ENCODE measurements around the gene LRP6. TPM values are rescaled to one million over a fixed set of nuclear protein-coding genes. Genes with fewer than 3 reads are reported as not detected.

Gene LRP6
- total and polyA plus RNA-seq, 2 of the 13 experiments (the other 11 are each of a cell fraction or from before 2014, with no cell fraction given) = 33.8 to 42.0 TPM

DNA sequence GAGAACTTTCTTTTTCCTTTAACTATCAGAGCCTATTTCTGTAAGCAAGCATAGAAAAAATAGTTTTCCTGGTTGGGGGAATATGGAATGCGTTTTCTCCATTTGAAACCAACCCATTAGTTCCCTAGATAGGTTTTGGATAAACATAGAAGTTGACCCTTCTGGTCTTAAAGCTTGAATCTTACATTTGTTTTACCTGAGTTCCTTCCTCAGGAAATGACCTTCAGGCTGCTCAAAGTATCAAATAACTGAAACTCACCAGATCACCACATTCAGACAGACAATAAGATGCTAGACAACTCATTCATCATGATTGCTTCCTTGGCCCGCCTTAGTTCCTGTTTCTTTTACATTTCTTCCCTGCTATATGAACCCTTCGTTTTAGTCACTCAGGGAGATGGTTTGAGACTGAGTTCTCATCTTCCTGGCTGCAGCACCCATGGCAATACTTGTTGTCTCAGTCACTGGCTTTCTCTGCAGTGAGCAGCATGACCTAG is 52.2 kb downstream of the LRP6 start (continued):
- TF ChIP-seq, protein P1, sequence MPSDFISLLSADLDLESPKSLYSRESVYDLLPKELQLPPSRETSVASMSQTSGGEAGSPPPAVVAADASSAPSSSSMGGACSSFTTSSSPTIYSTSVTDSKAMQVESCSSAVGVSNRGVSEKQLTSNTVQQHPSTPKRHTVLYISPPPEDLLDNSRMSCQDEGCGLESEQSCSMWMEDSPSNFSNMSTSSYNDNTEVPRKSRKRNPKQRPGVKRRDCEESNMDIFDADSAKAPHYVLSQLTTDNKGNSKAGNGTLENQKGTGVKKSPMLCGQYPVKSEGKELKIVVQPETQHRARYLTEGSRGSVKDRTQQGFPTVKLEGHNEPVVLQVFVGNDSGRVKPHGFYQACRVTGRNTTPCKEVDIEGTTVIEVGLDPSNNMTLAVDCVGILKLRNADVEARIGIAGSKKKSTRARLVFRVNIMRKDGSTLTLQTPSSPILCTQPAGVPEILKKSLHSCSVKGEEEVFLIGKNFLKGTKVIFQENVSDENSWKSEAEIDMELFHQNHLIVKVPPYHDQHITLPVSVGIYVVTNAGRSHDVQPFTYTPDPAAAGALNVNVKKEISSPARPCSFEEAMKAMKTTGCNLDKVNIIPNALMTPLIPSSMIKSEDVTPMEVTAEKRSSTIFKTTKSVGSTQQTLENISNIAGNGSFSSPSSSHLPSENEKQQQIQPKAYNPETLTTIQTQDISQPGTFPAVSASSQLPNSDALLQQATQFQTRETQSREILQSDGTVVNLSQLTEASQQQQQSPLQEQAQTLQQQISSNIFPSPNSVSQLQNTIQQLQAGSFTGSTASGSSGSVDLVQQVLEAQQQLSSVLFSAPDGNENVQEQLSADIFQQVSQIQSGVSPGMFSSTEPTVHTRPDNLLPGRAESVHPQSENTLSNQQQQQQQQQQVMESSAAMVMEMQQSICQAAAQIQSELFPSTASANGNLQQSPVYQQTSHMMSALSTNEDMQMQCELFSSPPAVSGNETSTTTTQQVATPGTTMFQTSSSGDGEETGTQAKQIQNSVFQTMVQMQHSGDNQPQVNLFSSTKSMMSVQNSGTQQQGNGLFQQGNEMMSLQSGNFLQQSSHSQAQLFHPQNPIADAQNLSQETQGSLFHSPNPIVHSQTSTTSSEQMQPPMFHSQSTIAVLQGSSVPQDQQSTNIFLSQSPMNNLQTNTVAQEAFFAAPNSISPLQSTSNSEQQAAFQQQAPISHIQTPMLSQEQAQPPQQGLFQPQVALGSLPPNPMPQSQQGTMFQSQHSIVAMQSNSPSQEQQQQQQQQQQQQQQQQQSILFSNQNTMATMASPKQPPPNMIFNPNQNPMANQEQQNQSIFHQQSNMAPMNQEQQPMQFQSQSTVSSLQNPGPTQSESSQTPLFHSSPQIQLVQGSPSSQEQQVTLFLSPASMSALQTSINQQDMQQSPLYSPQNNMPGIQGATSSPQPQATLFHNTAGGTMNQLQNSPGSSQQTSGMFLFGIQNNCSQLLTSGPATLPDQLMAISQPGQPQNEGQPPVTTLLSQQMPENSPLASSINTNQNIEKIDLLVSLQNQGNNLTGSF (CRISPR knock-in tag; IDR thresholded peaks at IDR 0.05) = no peak
- TF ChIP-seq MED1 (CRISPR knock-in tag; IDR thresholded peaks at IDR 0.05) (peak; percentile 51), TBX2 (CRISPR knock-in tag; IDR thresholded peaks at IDR 0.05; ENCODE audit: borderline replicate concordance) (no peak), ZFP36L1 (CRISPR knock-in tag; IDR thresholded peaks at IDR 0.05) (0 out of 2 replicates have a peak, but pooled peaks have one; percentile 25), NKX3-1 (CRISPR knock-in tag; IDR thresholded peaks at IDR 0.05) (no peak), SRSF9 (IDR thresholded peaks at IDR 0.05; ENCODE audit: borderline replicate concordance, insufficient read depth, low read depth, low read length, poor library complexity, severe bottlenecking) (no peak), HDAC2 (CRISPR knock-in tag; IDR thresholded peaks at IDR 0.05) (0 out of 2 replicates have a peak, but pooled peaks have one; percentile 25), ZNF562 (CRISPR knock-in tag; IDR thresholded peaks at IDR 0.05; ENCODE audit: borderline replicate concordance) (no peak), GTF3A (CRISPR knock-in tag; conservative IDR thresholded peaks at IDR 0.05) (no peak), SMAD1 (CRISPR knock-in tag; IDR thresholded peaks at IDR 0.05; ENCODE audit: borderline replicate concordance, low read depth) (no peak), GABPB1 (CRISPR knock-in tag; IDR thresholded peaks at IDR 0.05) (no peak), ATF7 (IDR thresholded peaks at IDR 0.05) (no peak), ATF7 (CRISPR knock-in tag; IDR thresholded peaks at IDR 0.05) (no peak), SATB2 (CRISPR knock-in tag; IDR thresholded peaks at IDR 0.05) (no peak), ZNF614 (CRISPR knock-in tag; IDR thresholded peaks at IDR 0.05; ENCODE audit: borderline replicate concordance) (no peak), ZNF446 (CRISPR knock-in tag; IDR thresholded peaks at IDR 0.05) (no peak), BRD4 (CRISPR knock-in tag; IDR thresholded peaks at IDR 0.05) (no peak)
- TF ChIP-seq, protein P2, sequence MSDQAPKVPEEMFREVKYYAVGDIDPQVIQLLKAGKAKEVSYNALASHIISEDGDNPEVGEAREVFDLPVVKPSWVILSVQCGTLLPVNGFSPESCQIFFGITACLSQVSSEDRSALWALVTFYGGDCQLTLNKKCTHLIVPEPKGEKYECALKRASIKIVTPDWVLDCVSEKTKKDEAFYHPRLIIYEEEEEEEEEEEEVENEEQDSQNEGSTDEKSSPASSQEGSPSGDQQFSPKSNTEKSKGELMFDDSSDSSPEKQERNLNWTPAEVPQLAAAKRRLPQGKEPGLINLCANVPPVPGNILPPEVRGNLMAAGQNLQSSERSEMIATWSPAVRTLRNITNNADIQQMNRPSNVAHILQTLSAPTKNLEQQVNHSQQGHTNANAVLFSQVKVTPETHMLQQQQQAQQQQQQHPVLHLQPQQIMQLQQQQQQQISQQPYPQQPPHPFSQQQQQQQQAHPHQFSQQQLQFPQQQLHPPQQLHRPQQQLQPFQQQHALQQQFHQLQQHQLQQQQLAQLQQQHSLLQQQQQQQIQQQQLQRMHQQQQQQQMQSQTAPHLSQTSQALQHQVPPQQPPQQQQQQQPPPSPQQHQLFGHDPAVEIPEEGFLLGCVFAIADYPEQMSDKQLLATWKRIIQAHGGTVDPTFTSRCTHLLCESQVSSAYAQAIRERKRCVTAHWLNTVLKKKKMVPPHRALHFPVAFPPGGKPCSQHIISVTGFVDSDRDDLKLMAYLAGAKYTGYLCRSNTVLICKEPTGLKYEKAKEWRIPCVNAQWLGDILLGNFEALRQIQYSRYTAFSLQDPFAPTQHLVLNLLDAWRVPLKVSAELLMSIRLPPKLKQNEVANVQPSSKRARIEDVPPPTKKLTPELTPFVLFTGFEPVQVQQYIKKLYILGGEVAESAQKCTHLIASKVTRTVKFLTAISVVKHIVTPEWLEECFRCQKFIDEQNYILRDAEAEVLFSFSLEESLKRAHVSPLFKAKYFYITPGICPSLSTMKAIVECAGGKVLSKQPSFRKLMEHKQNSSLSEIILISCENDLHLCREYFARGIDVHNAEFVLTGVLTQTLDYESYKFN (CRISPR knock-in tag; conservative IDR thresholded peaks at IDR 0.05) = 0 out of 2 replicates have a peak, but pooled peaks have one; percentile 55
- TF ChIP-seq, protein P3, sequence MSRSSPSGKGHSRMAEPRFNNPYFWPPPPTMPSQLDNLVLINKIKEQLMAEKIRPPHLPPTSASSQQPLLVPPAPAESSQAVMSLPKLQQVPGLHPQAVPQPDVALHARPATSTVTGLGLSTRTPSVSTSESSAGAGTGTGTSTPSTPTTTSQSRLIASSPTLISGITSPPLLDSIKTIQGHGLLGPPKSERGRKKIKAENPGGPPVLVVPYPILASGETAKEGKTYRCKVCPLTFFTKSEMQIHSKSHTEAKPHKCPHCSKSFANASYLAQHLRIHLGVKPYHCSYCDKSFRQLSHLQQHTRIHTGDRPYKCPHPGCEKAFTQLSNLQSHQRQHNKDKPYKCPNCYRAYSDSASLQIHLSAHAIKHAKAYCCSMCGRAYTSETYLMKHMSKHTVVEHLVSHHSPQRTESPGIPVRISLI (CRISPR knock-in tag; IDR thresholded peaks at IDR 0.05; ENCODE audit: borderline replicate concordance) = no peak

Data from HepG2 (cell line).